GM06990 (cell line): ENCODE results near the gene RECQL5.
A peak's percentile ranks its signal among the peaks of the same experiment; 100 is the strongest.

Source experiments
- DNase-seq: peaks from one replicate; pipeline ENCODE4 v3.0.0-alpha.2; 2011; ENCODE audit not compliant: insufficient read length; ENCODE audit errors: extremely low read depth
- H3K27me3 ChIP-seq: replicated peaks from 2 replicates; pipeline ENCODE4 v1.6.0; 2011; ENCODE audit warnings: low read length; ENCODE audit not compliant: control insufficient read depth, insufficient read depth
- H3K36me3 ChIP-seq: 2 replicates; pipeline ENCODE4 v1.5.1; 2011; ENCODE audit warnings: low read length; ENCODE audit not compliant: control insufficient read depth, insufficient read depth
- H3K4me3 ChIP-seq: replicated peaks from 2 replicates; pipeline ENCODE4 v1.5.1; 2011; ENCODE audit warnings: low read depth, mild to moderate bottlenecking, control low read depth, low read length
- TF ChIP-seq, protein P1 (sequence below): IDR thresholded peaks from 2 replicates; pipeline ENCODE4 v1.5.1; 2011; ENCODE audit warnings: low read length, control low read depth, mild to moderate bottlenecking, inconsistent platforms; ENCODE audit not compliant: insufficient read depth, poor library complexity, severe bottlenecking

The RECQL5 gene

DNA sequence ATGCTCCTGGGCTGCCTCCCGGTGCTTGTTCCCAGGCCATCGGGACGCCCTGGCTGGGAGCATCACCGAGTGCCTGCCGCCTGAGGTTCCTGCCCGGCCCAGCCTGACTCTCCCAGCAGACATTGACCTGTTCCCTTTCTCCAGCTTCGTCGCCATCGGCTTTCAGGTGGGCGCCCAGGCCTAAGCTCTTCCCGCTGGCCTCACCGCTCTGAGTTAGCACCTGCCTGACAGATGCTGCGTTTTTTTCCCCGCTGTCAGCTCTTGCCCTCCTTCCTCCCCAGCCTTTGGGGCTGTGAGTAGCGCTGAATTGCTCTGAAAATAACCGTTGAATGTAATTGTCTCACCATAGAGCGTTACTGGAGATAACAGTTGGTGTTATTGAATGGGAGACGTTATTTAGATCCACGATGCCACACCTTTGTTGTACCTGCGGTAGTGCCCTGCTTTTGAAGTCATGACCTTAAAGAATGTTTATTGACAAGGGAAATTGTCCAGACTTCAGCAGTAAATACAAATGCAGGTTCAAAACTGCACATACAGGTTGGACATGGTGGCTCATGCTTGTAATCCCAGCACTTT lies 55.0 kb downstream of the RECQL5 start:
- Histone ChIP-seq H3K36me3 (no peaks in the 10 kb centered on the region), H3K27me3 (no peaks in the 10 kb centered on the region; the same call in 1 of the 2 replicates), H3K4me3 (no peak overlapping the region)
- TF ChIP-seq, protein P1, sequence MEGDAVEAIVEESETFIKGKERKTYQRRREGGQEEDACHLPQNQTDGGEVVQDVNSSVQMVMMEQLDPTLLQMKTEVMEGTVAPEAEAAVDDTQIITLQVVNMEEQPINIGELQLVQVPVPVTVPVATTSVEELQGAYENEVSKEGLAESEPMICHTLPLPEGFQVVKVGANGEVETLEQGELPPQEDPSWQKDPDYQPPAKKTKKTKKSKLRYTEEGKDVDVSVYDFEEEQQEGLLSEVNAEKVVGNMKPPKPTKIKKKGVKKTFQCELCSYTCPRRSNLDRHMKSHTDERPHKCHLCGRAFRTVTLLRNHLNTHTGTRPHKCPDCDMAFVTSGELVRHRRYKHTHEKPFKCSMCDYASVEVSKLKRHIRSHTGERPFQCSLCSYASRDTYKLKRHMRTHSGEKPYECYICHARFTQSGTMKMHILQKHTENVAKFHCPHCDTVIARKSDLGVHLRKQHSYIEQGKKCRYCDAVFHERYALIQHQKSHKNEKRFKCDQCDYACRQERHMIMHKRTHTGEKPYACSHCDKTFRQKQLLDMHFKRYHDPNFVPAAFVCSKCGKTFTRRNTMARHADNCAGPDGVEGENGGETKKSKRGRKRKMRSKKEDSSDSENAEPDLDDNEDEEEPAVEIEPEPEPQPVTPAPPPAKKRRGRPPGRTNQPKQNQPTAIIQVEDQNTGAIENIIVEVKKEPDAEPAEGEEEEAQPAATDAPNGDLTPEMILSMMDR, result no peak
- DNase-seq, result no peak

DNA sequence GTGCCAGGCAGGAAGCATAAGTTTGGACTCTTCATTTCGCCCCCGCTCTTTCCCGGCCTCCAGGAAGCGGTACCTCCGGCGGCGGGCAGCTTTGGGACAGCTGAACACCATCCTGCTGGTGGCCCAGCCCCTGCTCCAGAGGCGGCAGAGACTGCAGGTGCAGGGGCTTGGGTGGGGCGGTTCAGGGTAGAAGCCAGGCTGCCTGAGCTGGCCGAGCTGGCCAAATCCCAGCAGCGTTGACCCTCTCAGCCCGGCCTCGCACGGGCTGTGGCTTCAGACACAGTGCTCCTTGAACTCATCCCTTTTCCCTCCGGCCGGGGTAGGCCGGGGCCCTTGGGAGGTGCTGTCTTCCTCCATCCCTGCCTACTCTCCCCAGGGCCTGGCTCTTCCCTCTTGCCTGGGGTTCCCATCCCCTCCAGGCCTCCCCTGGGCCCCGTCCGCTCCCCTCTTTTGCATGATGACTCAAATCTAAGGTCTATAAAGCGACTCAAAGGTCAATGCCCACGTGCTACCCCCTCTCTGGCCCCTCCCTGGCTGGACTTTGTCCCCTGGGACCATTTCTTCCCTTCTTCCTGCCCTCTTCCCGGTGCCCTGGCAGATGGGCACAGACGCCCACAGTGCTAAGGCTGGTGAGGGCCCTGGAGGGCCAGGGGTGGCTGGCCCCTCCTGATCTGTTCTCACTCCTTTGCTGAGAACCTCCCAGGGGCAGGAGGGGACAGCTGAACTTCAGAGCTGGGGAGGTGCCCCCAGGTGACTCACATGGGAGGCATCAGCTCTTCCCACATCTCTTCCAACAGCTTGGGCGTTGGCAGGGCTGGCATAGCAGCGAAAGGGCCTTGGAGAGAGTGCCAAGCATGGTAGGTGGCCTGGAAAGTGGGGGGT lies 56.6 kb downstream of the RECQL5 start:
- no peak for DNase-seq
- TF ChIP-seq, protein P1, result no peak
- Histone ChIP-seq H3K36me3 (no peaks in the 10 kb centered on the region), H3K27me3 (no peaks in the 10 kb centered on the region), H3K4me3 (no peak overlapping the region)

DNA sequence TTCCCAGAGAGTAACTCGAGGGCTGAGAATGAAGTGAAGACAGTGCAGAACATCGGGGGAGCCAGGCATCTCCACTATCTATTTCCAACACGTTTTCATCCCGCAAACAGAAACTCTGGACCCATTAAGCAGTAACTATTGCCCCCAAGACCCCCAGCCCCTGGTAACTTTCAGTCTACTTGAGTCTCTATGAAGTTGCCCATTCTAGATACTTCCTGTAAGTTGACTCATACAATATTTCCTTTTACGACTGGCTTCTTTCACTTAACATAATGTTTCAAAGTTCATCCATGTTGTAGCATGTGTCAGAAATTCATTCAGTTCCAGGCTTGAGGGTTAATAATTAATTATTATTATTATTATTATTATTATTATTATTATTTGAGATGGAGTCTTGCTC lies 59.9 kb downstream of the RECQL5 start:
- DNase-seq, result no peak
- no peak overlapping the region for H3K4me3 ChIP-seq
- TF ChIP-seq, protein P1, result no peak
- H3K36me3 ChIP-seq, result no peaks in the 10 kb centered on the region
- H3K27me3 ChIP-seq, result no peaks in the 10 kb centered on the region

DNA sequence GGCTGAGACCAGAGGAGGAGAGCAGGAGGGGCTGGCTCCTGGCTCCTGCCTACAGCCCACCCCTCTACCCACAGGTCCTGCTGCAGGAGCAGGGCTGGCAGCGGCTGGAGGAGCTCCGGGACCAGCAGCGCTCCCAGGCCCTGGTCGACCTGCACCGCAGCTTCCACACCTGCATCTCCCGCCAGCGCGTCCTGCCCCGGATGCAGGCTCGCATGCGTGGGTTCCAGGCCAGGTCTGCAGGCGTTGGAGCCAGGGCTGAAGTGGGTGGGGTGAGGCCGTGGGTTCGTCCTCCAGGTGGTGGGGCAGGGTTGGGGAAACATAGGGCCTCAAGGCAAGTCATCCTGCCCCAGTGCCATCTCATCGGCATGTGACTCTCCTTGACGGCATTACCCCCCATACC lies 61.2 kb downstream of the RECQL5 start:
- H3K4me3 ChIP-seq, result no peak overlapping the region
- no peaks in the 10 kb centered on the region for H3K27me3 ChIP-seq
- TF ChIP-seq, protein P1, result no peak
- DNase-seq, result peak; percentile 9
- H3K36me3 ChIP-seq, result no peaks in the 10 kb centered on the region

DNA sequence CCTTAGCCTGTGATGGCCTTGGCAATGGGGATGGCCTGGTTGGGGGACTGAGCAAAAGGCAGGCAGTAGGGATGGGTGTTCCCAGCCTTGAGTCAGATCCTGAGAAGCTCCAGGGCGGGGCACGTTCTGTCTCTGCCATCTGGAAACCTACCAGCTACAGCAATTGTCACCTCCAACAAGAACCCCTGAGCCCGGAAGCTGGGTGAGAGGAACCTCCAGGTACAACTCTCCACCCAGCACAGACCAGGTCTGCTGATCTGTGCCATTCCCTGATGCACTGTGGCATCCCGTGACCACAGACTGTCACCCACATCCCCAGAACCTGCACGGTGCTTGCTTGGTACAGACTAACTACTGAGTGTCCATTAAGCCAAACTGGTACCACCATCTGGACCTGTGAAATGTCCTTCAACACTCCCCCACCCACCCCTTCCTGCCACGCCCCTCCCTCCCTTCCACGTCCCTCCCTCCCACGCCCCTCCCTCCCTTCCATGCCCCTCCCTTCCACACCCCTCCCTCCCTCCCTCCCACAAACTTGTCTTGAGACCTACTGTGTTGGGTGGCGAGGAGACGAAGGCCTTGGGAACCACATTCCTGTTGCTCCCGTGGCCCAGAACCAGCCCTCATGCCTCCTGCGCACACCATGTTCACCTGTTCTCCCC lies 62.8 kb downstream of the RECQL5 start:
- no peak overlapping the region for H3K4me3 ChIP-seq
- no peaks in the 10 kb centered on the region for H3K36me3 ChIP-seq
- DNase-seq, result peak; percentile 0
- H3K27me3 ChIP-seq, result no peaks in the 10 kb centered on the region
- TF ChIP-seq, protein P1, result no peak
